ENCODE data around the gene CNNM4.

Gene CNNM4

GRCh38 chr2:96835830-96836229 is 75.1 kb downstream of the CNNM4 start:
- Mint-ChIP-seq H3K4me3 (no peak overlapping the region), H3K27ac (peak overlapping the region; percentile 39), H3K4me1 (peaks cover 39% of the 10 kb centered on the region), H3K36me3 (ENCODE audit: low read depth) (peaks cover 43% of the 10 kb centered on the region), H3K27me3 (ENCODE audit: low read depth, poor library complexity) (peaks cover 2% of the 10 kb centered on the region), H3K9me3 (no peaks in the 10 kb centered on the region)
- no peak for TF ChIP-seq CTCF (IDR thresholded peaks at IDR 0.05)
- no peak for DNase-seq

GRCh38 chr2:96837575-96837974 is 76.9 kb downstream of the CNNM4 start:
- no peak for DNase-seq

GRCh38 chr2:96838345-96839292 is 77.9 kb downstream of the CNNM4 start:
- peaks cover 39% of the 10 kb centered on the region for H3K4me1 Mint-ChIP-seq
- H3K4me3 Mint-ChIP-seq = no peak overlapping the region
- peaks cover 23% of the 10 kb centered on the region for H3K36me3 Mint-ChIP-seq (ENCODE audit: low read depth)
- no peak overlapping the region for H3K27ac Mint-ChIP-seq
- TF ChIP-seq CTCF (IDR thresholded peaks at IDR 0.05) = no peak
- H3K27me3 Mint-ChIP-seq (ENCODE audit: low read depth, poor library complexity) = no peaks in the 10 kb centered on the region
- DNase-seq = no peak
- no peaks in the 10 kb centered on the region for H3K9me3 Mint-ChIP-seq

More at GRCh38 chr2:96837575-96837974, 76.9 kb downstream of the CNNM4 start:
- peaks cover 39% of the 10 kb centered on the region for H3K4me1 Mint-ChIP-seq
- H3K27ac Mint-ChIP-seq = no peak overlapping the region
- H3K36me3 Mint-ChIP-seq (ENCODE audit: low read depth) = peaks cover 29% of the 10 kb centered on the region
- H3K9me3 Mint-ChIP-seq = no peaks in the 10 kb centered on the region
- no peak overlapping the region for H3K4me3 Mint-ChIP-seq
- H3K27me3 Mint-ChIP-seq (ENCODE audit: low read depth, poor library complexity) = no peaks in the 10 kb centered on the region
- no peak for TF ChIP-seq CTCF (IDR thresholded peaks at IDR 0.05)

- H3K9me3 Mint-ChIP-seq = no peaks in the 10 kb centered on the region
- no peak overlapping the region for H3K27ac Mint-ChIP-seq
- H3K4me1 Mint-ChIP-seq = peaks cover 43% of the 10 kb centered on the region
- H3K36me3 Mint-ChIP-seq (ENCODE audit: low read depth) = peaks cover 22% of the 10 kb centered on the region
- DNase-seq = no peak
- no peak overlapping the region for H3K4me3 Mint-ChIP-seq
- TF ChIP-seq CTCF (IDR thresholded peaks at IDR 0.05) = no peak
- H3K27me3 Mint-ChIP-seq (ENCODE audit: low read depth, poor library complexity) = no peaks in the 10 kb centered on the region
These were observed 78.7 kb downstream of the CNNM4 start for GRCh38 chr2:96839293-96839874.

GRCh38 chr2:96839875-96840850 is 79.5 kb downstream of the CNNM4 start:
- Mint-ChIP-seq H3K4me3 (no peak overlapping the region), H3K4me1 (peaks cover 47% of the 10 kb centered on the region), H3K27ac (no peak overlapping the region), H3K36me3 (ENCODE audit: low read depth) (peaks cover 20% of the 10 kb centered on the region), H3K27me3 (ENCODE audit: low read depth, poor library complexity) (no peaks in the 10 kb centered on the region), H3K9me3 (no peaks in the 10 kb centered on the region)
- no peak for DNase-seq
- TF ChIP-seq CTCF (IDR thresholded peaks at IDR 0.05) = no peak

Data from nephron progenitor cell (in vitro differentiated cells).